Liver (tissue), 9 donors: ENCODE data around the gene TMEM260. TPM values are rescaled to one million over a fixed set of nuclear protein-coding genes. Genes with fewer than 3 reads are reported as not detected.

Source experiments
- DNase-seq: peaks from one replicate; pipeline ENCODE4 v3.0.0-alpha.2; 2017; ENCODE audit warnings: low spot score
- H3K27ac ChIP-seq, 2 donors: one replicate each; pipeline ENCODE4 v1.7.0; 2013; ENCODE audit warnings: inconsistent platforms in 2 of 2, low read length in 2 of 2, control low read depth in 1 of 2, low read depth in 1 of 2, mild to moderate bottlenecking in 1 of 2
- H3K27me3 ChIP-seq, 4 donors: one replicate each; pipeline versions ENCODE4 v1.6.1 to v1.7.0; 2013; ENCODE audit warnings: low read length in 3 of 4, inconsistent platforms in 1 of 4, mild to moderate bottlenecking in 1 of 4, moderate library complexity in 1 of 4; ENCODE audit not compliant: control insufficient read depth in 4 of 4, insufficient read depth in 4 of 4
- H3K36me3 ChIP-seq, 4 donors: one replicate each; pipeline versions ENCODE4 v1.6.1 to v1.7.0; 2013; ENCODE audit warnings: low read length in 3 of 4, mild to moderate bottlenecking in 3 of 4, low read depth in 1 of 4, moderate library complexity in 1 of 4; ENCODE audit not compliant: control insufficient read depth in 4 of 4, insufficient read depth in 3 of 4
- H3K4me1 ChIP-seq, 4 donors: one replicate each; pipeline versions ENCODE4 v1.6.1 to v1.7.0; 2013; ENCODE audit warnings: low read length in 3 of 4, mild to moderate bottlenecking in 3 of 4, moderate library complexity in 1 of 4; ENCODE audit not compliant: control insufficient read depth in 4 of 4, insufficient read depth in 4 of 4
- H3K4me3 ChIP-seq, 3 donors: one replicate each; pipeline versions ENCODE4 v1.6.1 to v1.7.0; 2013; ENCODE audit warnings: low read length in 3 of 3, control low read depth in 1 of 3, low read depth in 1 of 3, mild to moderate bottlenecking in 1 of 3
- H3K9ac ChIP-seq, 2 donors: one replicate each; pipeline ENCODE4 v1.7.0; 2013; ENCODE audit warnings: low read length in 2 of 2, mild to moderate bottlenecking in 2 of 2, moderate library complexity in 2 of 2, control low read depth in 1 of 2, low read depth in 1 of 2
- H3K9me3 ChIP-seq, 4 donors: one replicate each; pipeline versions ENCODE4 v1.6.1 to v1.7.0; 2013; ENCODE audit warnings: low read length in 3 of 4; ENCODE audit not compliant: control insufficient read depth in 4 of 4
- EGR1 ChIP-seq, 2 donors: IDR thresholded peaks; 2 replicates each; pipeline ENCODE4 v1.6.1; 2016 to 2018; ENCODE audit warnings: antibody characterized with exemption in 2 of 2, low read depth in 2 of 2
- FOXA1 ChIP-seq: IDR thresholded peaks from 2 replicates; pipeline ENCODE4 v1.6.1; 2016; ENCODE audit warnings: antibody characterized with exemption
- FOXA2 ChIP-seq: IDR thresholded peaks from 2 replicates; pipeline ENCODE4 v1.6.1; 2016; ENCODE audit warnings: antibody characterized with exemption
- GABPA ChIP-seq, 2 donors: IDR thresholded peaks in 1 of 2; conservative IDR thresholded peaks in 1 of 2; 2 replicates each; pipeline ENCODE4 v1.6.1; 2016; ENCODE audit warnings: antibody characterized with exemption in 2 of 2, mild to moderate bottlenecking in 1 of 2, moderate library complexity in 1 of 2
- HNF4A ChIP-seq, 2 donors: conservative IDR thresholded peaks; 2 replicates each; pipeline ENCODE4 v1.6.1; 2016; ENCODE audit warnings: antibody characterized with exemption in 2 of 2, mild to moderate bottlenecking in 2 of 2
- HNF4G ChIP-seq: IDR thresholded peaks from 2 replicates; pipeline ENCODE4 v1.6.1; 2016; ENCODE audit warnings: antibody characterized with exemption
- JUND ChIP-seq, 2 donors: IDR thresholded peaks; 2 replicates each; pipeline ENCODE4 v1.6.1; 2016; ENCODE audit warnings: antibody characterized with exemption in 2 of 2
- NR2F2 ChIP-seq: IDR thresholded peaks from 2 replicates; pipeline ENCODE4 v1.6.1; 2016; ENCODE audit warnings: antibody characterized with exemption
- RAD21 ChIP-seq, 2 donors: IDR thresholded peaks; 2 replicates each; pipeline ENCODE4 v1.6.1; 2016; ENCODE audit warnings: antibody characterized with exemption in 2 of 2, mild to moderate bottlenecking in 2 of 2
- RXRA ChIP-seq, 2 donors: IDR thresholded peaks; 2 replicates each; pipeline ENCODE4 v1.6.1; 2017 to 2018; ENCODE audit warnings: antibody characterized with exemption in 2 of 2, mild to moderate bottlenecking in 1 of 2
- SP1 ChIP-seq: IDR thresholded peaks from 2 replicates; pipeline ENCODE4 v1.6.1; 2018; ENCODE audit warnings: antibody characterized with exemption, mild to moderate bottlenecking
- TAF1 ChIP-seq: conservative IDR thresholded peaks from 2 replicates; pipeline ENCODE4 v1.6.1; 2016; ENCODE audit warnings: antibody characterized with exemption, mild to moderate bottlenecking
- YY1 ChIP-seq: IDR thresholded peaks from 2 replicates; pipeline ENCODE4 v1.6.1; 2016; ENCODE audit warnings: antibody characterized with exemption, mild to moderate bottlenecking
- WGBS: extraction: QIAGEN DNeasy Blood & Tissue Kit; methylation state at CpG from one replicate; pipeline ENCODE4 v1.1.7; 2013; 5-methylcytosine and 5-hydroxymethylcytosine counted together
- polyA plus RNA-seq, 2 donors: library from polyadenylated mRNA; stranded (reverse) in 1 of 2; unstranded in 1 of 2; fragments of 200-250 nt in 1 of 2; fragments of >200 nt in 1 of 2; fragmentation: Nextera tagmentation in 1 of 2; extraction: Ambion mirVana in 1 of 2; gene quantifications; one replicate each; pipeline versions ENCODE4 v1.2.1 to v1.2.3, GENCODE V29; 2013 to 2015
- total RNA-seq, 2 donors: library from RNA; depleted of rRNA; stranded (reverse); fragments of >200 nt; gene quantifications; one replicate each; pipeline ENCODE4 v1.2.3, GENCODE V29; 2014
- TF ChIP-seq, protein P1 (sequence below): IDR thresholded peaks from 2 replicates; pipeline ENCODE4 v1.6.1; 2016; ENCODE audit warnings: antibody characterized with exemption
- TF ChIP-seq, protein P2 (sequence below): IDR thresholded peaks from 2 replicates; pipeline ENCODE4 v1.6.1; 2016; ENCODE audit warnings: antibody characterized with exemption, mild to moderate bottlenecking
- TF ChIP-seq, protein P3 (sequence below): fragments of 150-350 bp; IDR thresholded peaks from 2 replicates; pipeline ENCODE4 v1.5.1; 2017; ENCODE audit warnings: improper control_type of control experiment, low read depth, low read length; ENCODE audit not compliant: missing input control
- TF ChIP-seq, protein P4 (sequence below): IDR thresholded peaks from 2 replicates; pipeline ENCODE4 v1.6.1; 2016; ENCODE audit warnings: antibody characterized with exemption
- TF ChIP-seq, protein P5 (sequence below): IDR thresholded peaks from 2 replicates; pipeline ENCODE4 v1.6.1; 2016; ENCODE audit warnings: antibody characterized with exemption
- donor health status: healthy.
- donor health status: healthy.
- donor health status: healthy.
- donor health status: healthy.
- donor health status: healthy.

TMEM260 gene
- total and polyA plus RNA-seq, 4 donors, result 4.9 to 11.6 (median 9.0) TPM

DNA sequence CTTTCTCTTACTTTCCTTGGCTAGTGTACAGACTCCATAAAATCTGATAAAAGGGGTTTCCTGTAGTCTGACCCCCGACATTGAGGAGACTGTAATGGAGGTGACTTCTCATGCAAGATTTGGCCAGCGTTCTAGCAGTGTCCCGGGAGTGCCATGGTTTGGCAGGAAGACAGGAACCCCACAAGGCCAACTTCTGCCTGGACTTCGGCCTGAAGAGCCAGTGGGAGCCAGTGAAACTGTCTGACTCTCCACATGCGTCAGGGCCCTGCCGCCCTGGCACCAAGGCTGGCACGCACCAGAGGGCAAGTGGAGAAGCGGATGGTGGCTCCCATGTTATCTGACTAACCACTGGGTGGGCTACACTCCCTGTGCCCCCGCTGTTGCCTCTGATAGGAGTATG, 70.5 kb downstream of the TMEM260 start:
- H3K36me3 ChIP-seq, result peaks cover 0 to 4% (median 3%) of the 10 kb centered on the region in 4 donors
- H3K9me3 ChIP-seq, result no peaks in the 10 kb centered on the region
- H3K9ac ChIP-seq, result no peak overlapping the region
- H3K4me3 ChIP-seq, result no peak overlapping the region
- H3K4me1 ChIP-seq, result peaks cover 0 to 6% (median 2%) of the 10 kb centered on the region in 4 donors
- 48% methylated on average over 9 of the region's 9 CpGs for WGBS
- DNase-seq, result no peak
- TF ChIP-seq HNF4A (conservative IDR thresholded peaks at IDR 0.05) (peak; percentile 72 to 83), RXRA (IDR thresholded peaks at IDR 0.05) (peak in 1 of 2 donors; percentile 46), SP1 (peak; percentile 50), TAF1 (no peak), HNF4G (no peak), FOXA1 (no peak), NR2F2 (no peak), YY1 (peak; percentile 56), EGR1 (IDR thresholded peaks at IDR 0.05; ENCODE audit: low read depth in 2 of 2) (no peak), JUND (IDR thresholded peaks at IDR 0.05) (peak in 1 of 2 donors; percentile 13), GABPA (IDR thresholded peaks at IDR 0.05 in 1 of 2, conservative IDR thresholded peaks at IDR 0.05 in 1 of 2) (no peak), RAD21 (IDR thresholded peaks at IDR 0.05) (no peak), FOXA2 (no peak)
- TF ChIP-seq, protein P1, sequence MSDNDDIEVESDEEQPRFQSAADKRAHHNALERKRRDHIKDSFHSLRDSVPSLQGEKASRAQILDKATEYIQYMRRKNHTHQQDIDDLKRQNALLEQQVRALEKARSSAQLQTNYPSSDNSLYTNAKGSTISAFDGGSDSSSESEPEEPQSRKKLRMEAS, result peak; percentile 36
- TF ChIP-seq, protein P2, sequence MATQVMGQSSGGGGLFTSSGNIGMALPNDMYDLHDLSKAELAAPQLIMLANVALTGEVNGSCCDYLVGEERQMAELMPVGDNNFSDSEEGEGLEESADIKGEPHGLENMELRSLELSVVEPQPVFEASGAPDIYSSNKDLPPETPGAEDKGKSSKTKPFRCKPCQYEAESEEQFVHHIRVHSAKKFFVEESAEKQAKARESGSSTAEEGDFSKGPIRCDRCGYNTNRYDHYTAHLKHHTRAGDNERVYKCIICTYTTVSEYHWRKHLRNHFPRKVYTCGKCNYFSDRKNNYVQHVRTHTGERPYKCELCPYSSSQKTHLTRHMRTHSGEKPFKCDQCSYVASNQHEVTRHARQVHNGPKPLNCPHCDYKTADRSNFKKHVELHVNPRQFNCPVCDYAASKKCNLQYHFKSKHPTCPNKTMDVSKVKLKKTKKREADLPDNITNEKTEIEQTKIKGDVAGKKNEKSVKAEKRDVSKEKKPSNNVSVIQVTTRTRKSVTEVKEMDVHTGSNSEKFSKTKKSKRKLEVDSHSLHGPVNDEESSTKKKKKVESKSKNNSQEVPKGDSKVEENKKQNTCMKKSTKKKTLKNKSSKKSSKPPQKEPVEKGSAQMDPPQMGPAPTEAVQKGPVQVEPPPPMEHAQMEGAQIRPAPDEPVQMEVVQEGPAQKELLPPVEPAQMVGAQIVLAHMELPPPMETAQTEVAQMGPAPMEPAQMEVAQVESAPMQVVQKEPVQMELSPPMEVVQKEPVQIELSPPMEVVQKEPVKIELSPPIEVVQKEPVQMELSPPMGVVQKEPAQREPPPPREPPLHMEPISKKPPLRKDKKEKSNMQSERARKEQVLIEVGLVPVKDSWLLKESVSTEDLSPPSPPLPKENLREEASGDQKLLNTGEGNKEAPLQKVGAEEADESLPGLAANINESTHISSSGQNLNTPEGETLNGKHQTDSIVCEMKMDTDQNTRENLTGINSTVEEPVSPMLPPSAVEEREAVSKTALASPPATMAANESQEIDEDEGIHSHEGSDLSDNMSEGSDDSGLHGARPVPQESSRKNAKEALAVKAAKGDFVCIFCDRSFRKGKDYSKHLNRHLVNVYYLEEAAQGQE, result no peak
- TF ChIP-seq, protein P3, sequence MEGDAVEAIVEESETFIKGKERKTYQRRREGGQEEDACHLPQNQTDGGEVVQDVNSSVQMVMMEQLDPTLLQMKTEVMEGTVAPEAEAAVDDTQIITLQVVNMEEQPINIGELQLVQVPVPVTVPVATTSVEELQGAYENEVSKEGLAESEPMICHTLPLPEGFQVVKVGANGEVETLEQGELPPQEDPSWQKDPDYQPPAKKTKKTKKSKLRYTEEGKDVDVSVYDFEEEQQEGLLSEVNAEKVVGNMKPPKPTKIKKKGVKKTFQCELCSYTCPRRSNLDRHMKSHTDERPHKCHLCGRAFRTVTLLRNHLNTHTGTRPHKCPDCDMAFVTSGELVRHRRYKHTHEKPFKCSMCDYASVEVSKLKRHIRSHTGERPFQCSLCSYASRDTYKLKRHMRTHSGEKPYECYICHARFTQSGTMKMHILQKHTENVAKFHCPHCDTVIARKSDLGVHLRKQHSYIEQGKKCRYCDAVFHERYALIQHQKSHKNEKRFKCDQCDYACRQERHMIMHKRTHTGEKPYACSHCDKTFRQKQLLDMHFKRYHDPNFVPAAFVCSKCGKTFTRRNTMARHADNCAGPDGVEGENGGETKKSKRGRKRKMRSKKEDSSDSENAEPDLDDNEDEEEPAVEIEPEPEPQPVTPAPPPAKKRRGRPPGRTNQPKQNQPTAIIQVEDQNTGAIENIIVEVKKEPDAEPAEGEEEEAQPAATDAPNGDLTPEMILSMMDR, result no peak
- TF ChIP-seq, protein P4, sequence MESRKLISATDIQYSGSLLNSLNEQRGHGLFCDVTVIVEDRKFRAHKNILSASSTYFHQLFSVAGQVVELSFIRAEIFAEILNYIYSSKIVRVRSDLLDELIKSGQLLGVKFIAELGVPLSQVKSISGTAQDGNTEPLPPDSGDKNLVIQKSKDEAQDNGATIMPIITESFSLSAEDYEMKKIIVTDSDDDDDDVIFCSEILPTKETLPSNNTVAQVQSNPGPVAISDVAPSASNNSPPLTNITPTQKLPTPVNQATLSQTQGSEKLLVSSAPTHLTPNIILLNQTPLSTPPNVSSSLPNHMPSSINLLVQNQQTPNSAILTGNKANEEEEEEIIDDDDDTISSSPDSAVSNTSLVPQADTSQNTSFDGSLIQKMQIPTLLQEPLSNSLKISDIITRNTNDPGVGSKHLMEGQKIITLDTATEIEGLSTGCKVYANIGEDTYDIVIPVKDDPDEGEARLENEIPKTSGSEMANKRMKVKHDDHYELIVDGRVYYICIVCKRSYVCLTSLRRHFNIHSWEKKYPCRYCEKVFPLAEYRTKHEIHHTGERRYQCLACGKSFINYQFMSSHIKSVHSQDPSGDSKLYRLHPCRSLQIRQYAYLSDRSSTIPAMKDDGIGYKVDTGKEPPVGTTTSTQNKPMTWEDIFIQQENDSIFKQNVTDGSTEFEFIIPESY, result peak; percentile 16
- TF ChIP-seq, protein P5, sequence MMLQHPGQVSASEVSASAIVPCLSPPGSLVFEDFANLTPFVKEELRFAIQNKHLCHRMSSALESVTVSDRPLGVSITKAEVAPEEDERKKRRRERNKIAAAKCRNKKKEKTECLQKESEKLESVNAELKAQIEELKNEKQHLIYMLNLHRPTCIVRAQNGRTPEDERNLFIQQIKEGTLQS, result no peak
- H3K27me3 ChIP-seq, result no peaks in the 10 kb centered on the region
- H3K27ac ChIP-seq, result no peak overlapping the region
